Measurements from ENCODE around the gene LAGE3.
"Not testable (repeated sequence)": the region's sequence is repeated elsewhere in the genome, so short reads cannot be mapped to it uniquely, and the experiment has no call there.

The LAGE3 gene

DNA sequence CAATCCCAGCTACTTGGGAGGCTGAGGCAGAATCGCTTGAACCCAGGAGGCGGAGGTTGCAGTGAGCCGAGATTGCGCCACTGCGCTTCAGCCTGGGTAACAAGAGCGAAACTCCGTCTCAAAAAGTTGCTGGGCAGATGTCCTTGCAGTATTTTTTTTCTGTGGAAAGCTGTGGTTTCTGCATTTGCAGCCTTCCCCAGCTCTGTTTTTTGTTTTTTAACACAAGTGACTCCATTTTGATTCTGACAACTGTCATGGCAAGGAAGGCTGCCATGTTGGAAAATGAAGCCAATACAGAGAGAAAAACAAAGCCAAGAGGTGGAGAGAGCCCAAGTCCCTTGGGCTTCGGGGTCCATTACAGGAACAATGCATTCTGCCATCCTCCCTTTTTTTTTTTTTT lies 23.0 kb upstream of the LAGE3 start:
- DNase-seq (ENCODE audit: low spot score): no peak

DNA sequence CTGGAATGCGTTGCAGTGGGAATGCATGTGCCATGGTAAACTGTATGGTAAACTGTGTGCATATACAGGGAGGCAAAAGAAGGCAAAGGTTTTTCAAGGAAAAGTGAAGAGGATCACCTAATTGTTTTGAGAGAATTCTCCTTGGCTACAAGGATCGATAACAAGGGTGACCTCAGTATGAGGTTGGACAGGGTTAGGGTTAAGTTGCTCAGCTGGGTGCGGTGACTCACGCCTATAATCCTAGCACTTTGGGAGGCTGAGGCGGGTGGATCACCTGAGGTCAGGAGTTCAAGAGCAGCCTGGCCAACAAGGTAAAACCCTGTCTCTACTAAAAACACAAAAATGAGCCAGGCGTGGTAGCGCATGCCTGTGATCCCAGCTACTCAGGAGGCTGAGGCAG lies 22.3 kb upstream of the LAGE3 start:
- DNase-seq (ENCODE audit: low spot score): not testable (repeated sequence)

- DNase-seq (ENCODE audit: low spot score): not testable (repeated sequence)
Measured at GRCh38 chrX:154496591-154497137, 17.6 kb upstream of the LAGE3 start.

- no peak for DNase-seq (ENCODE audit: low spot score)
Measured at GRCh38 chrX:154495472-154495922, 16.4 kb upstream of the LAGE3 start.

DNA sequence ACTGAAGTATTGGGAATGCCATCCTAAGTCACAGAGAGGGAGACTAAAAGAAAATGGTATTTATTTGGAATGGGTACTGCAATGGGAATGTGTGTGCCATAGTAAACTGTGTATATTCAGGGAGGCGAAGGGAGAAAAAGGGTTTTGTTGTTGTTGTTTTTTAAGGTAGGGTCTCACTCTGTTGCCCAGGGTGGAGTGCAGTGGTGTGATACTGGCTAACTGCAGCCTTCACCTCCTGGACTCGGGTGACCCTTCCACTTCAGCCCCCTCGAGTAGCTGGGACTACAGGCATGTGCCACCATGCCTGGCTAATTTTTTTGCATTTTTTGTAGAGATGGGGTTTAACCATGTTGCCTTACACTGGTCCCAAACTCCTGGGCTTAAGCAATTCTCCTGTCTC lies 15.6 kb upstream of the LAGE3 start:
- DNase-seq (ENCODE audit: low spot score): no peak

DNA sequence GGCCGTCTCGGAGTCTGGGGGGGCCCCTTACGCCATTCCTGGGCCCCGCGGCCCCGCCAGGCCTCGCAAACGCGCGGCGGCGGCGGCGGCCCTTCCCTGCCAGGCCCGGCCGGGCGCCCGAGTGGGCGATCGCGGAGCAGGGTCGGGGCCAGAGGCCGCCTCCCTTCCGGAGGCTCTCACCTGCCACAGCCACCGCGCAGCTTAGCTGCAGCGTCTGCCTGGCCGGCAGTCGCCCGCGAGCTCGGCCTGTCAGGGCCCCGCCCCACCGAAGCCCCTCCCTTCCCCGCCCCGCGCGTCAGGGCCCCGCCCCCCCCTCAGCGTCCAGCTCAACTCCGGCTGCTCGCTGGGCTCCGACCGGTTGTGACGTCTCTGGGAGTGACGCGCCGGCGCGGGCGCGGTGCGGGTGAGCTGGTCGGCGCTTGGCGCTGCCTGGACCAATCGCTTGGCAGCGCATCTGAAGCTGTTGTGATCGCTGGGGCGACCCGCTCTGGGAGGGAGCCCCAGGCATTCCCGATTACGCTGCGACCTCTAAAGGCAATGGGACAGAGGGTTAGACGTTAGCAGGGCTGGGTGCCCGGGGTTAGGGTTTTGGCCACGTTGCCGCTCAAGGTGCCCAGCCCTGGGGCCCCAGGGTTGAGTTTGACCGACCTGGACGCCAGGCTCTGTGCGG lies 11.5 kb upstream of the LAGE3 start, which contains the start of gene SLC10A3:
Gene SLC10A3, minus strand, starts transcription at position 216 of the 670 bp plus-strand sequence. CDS start 1,689 bp downstream, outside the sequence.
- DNase-seq (ENCODE audit: low spot score): peak; percentile 87

- no peak for DNase-seq (ENCODE audit: low spot score)
Measured at GRCh38 chrX:154490021-154490413, 10.9 kb upstream of the LAGE3 start.

DNA sequence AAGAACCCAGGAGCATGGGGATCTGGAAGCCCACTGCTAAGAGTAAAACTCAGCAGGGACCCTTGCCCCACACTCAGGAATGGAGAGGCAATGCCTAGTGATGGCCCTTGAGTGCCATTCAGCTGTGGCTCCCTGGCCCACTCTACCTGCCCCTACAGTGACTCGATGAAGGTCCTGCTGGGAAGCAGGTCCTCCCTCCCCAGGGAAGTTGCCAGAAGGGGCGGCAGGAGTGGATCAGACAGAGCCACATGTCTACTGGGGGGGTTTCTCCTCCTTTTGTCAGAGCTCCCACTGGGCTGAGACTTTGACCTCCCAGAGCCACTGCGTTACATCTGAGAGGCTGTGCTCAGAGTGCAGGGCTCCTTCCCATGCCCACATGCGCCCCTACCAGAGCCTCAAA lies 10.1 kb upstream of the LAGE3 start:
- no peak for DNase-seq (ENCODE audit: low spot score)

DNA sequence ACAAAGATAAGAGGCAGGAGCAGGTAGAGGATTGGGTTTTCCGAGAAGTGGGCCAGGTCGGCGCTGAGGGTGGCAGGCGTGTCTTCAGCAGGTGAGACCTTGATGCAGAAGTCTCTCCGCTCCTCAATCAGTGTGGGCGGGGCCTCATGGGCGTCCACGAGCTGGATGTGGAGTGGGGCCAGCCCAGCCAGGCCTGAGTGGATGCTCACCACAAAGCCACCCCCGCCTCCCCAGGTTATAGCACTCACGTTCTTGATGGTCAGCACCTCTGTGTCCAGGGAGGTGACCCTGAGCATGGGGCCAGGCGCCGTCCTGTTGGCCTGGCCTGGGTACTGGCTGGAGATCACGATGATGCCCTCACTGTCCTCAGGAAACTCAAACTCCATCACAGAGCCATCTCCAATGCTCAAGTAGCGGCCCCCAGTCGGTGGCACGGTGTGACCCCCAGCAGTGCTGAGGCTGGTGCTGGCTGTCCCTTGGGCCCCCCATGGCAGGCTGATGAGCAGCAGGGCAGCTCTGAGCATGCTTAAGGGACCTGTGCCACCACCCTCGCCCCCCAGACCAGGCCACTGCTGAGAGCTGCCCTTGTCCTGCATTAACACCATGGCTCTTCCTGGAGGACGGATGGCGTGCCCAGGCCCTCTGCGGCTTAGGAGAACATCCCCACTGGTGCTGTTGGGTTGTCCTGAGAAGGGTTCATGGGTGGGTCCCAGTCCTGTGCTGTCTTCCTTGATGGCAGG lies 9.4 kb upstream of the LAGE3 start:
- no peak for DNase-seq (ENCODE audit: low spot score)

- DNase-seq (ENCODE audit: low spot score): no peak
Measured at GRCh38 chrX:154487518-154488290, 8.6 kb upstream of the LAGE3 start.

GRCh38 chrX:154486396-154487207 lies 7.5 kb upstream of the LAGE3 start, which contains the start of gene UBL4A:
TSS of gene UBL4A (minus strand) at chrX:154486615. CDS start at chrX:154486584, 31 bp downstream.
- peak; percentile 61 for DNase-seq (ENCODE audit: low spot score)

DNA sequence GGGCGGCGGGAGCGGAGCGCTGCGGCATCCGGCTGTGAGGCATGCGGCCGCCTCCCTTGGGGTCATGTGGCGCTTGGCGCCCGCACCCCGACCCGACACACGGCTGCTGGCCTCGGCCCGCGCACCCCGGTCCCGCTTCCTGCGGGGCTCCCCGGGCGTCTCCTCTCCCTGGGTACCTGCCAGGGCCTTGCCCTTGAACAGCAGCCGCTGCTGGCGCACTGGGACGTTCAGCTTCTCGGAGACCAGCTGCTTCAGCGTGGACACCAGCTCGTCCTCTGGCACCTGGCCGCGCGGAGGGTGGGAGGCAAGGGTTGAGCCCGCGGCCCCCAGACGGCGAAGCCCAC lies 6.9 kb upstream of the LAGE3 start:
- DNase-seq (ENCODE audit: low spot score): no peak

DNA sequence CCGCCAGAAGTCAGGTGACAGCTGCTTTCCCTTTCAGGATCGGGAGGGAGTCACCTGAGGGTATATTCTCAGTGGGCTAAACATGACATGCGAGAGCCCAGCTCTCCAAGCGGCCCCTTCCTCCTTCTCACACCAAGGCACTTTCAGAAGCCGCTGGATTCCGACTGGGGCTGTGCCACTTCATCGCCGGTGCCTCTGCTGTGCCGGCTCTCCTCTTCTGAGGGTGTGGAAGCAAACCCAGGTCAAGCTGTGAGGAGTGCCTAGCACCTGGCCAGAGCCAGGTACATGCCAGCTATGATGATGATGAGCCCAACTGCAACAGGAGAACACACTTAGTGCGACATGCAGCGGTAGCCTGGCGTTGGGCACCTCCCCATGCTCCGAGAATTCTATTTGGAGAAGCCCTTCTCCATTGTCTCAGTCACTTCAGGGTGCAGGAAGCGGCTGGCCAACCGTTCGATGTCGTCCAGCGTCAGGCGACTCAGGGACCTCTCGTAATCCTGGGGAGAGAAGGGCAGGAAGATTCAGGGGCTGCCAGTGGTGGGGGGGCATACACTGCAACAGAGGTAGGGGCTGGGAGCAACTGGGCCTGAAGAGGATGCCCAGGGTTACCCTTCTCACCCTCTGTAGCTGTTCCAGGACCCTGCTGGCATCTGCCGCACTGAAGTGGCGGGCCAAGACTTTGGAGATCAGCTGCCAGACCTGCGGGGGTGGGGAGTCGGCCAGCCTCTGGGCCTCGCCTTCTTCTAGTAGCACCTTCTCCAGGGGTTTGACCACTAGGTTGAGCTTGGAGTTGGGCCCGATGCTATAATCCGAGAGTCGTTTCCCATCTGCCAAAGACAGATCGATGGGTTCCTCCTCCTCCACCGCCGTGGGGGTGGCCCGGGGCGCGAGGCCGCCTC lies 6.3 kb upstream of the LAGE3 start:
- no peak for DNase-seq (ENCODE audit: low spot score)

DNA sequence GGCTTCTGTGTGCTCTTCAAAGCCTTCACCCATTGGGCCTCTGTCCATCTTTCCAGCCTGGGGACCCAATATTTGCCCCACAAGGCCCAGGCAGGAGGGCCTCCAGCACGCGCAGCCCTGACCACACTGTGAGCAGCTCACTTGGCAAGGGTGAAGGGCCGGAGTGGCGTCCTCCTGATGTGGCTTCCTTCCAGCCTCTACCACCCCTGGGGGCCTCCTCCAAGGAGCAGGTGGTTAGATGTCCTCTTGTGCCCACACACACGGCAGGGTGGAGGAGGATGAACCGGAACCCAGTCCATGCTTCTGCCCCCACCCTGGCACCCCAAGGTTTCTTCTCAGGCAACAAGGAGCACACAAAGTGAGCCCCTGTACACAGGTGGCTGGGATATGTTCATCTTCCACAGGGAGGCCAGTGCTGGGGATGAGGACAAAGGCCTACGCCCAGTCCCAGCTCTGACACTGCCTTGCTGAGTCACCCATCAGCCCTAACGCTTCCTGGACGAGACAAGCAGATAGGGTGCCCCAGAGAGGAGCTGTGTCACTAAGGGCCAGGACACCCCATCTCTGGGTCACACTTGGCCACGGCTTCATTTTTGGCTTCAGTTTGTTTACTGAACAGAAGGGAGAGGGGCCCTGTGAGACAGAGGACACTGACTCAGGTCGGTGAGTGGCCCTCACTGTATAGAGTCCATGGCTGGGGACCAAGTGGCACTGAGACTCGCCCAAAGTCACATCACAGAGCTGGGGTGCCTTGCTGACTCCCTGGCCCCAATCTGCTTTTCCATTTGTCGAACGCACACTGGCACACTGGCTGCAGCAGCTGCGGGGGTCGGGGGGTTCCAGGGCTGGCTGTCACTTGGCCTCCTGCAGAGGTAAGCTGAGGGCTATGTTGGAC lies 5.4 kb upstream of the LAGE3 start:
- DNase-seq (ENCODE audit: low spot score): no peak

GRCh38 chrX:154483325-154483724 lies 4.2 kb upstream of the LAGE3 start:
- no peak for DNase-seq (ENCODE audit: low spot score)

GRCh38 chrX:154482786-154483185 lies 3.7 kb upstream of the LAGE3 start:
- DNase-seq (ENCODE audit: low spot score): no peak

- no peak for DNase-seq (ENCODE audit: low spot score)
Measured at GRCh38 chrX:154481911-154482601, 3.0 kb upstream of the LAGE3 start.

GRCh38 chrX:154481195-154481594 lies 2.1 kb upstream of the LAGE3 start:
- DNase-seq (ENCODE audit: low spot score): no peak
